ENCODE measurements around the gene PDP2. TPM values are rescaled to one million over a fixed set of nuclear protein-coding genes. Genes with fewer than 3 reads are reported as not detected.

PDP2 gene
- total RNA-seq, 1 donor from 2014 or later, result 11.3 TPM

DNA sequence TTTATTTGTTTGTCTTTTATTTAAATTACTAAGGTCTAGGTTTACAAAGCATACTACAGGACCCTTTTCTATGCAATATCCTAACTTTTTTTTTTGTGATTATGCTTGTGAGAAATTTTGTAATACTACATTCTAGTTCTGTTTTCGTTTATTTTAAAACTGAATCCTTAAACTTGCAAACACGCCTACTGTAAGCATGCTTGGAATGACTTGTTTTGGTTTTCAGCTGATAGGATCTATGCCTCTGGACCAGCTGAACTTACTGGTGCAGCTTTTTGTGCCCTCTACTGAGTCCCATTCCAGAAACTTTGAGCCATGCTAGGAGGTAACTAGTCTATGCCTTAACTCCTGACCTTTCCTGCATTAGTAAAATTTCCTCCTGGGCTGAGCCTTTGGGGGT is 6.0 kb downstream of the PDP2 start:
- Mint-ChIP-seq H3K4me1 (ENCODE audit: unreplicated experiment) (peaks cover 10% of the 10 kb centered on the region), H3K27me3 (ENCODE audit: unreplicated experiment) (peaks cover 3% of the 10 kb centered on the region)

DNA sequence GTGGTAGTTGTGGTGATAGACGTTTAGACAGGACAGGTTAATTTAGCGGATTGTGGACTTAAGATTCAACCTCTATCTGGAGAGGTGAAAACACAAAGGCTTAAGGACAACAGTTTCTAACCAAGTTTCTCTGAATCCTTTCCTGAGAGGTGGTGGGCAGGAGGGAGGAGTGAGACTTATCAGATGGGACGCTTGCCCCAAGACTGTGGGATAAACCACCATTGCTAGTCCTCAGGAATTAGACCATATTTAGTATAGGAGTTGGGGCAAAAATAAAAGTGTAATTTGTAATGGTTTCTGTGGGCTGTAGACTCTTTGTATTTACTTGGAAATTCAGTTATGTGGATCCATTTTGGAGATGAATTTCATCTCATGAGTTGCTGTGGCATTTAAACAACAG is 6.6 kb downstream of the PDP2 start:
- TF ChIP-seq, protein P1, sequence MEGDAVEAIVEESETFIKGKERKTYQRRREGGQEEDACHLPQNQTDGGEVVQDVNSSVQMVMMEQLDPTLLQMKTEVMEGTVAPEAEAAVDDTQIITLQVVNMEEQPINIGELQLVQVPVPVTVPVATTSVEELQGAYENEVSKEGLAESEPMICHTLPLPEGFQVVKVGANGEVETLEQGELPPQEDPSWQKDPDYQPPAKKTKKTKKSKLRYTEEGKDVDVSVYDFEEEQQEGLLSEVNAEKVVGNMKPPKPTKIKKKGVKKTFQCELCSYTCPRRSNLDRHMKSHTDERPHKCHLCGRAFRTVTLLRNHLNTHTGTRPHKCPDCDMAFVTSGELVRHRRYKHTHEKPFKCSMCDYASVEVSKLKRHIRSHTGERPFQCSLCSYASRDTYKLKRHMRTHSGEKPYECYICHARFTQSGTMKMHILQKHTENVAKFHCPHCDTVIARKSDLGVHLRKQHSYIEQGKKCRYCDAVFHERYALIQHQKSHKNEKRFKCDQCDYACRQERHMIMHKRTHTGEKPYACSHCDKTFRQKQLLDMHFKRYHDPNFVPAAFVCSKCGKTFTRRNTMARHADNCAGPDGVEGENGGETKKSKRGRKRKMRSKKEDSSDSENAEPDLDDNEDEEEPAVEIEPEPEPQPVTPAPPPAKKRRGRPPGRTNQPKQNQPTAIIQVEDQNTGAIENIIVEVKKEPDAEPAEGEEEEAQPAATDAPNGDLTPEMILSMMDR (IDR thresholded peaks at IDR 0.05; ENCODE audit: unreplicated experiment), result no peak
- no peak overlapping the region for H3K27ac Mint-ChIP-seq (ENCODE audit: unreplicated experiment)
- peaks cover 10% of the 10 kb centered on the region for H3K4me1 Mint-ChIP-seq (ENCODE audit: unreplicated experiment)
- no peaks in the 10 kb centered on the region for H3K9me3 Mint-ChIP-seq (ENCODE audit: unreplicated experiment)
- peaks cover 4% of the 10 kb centered on the region for H3K27me3 Mint-ChIP-seq (ENCODE audit: unreplicated experiment)
- no peak overlapping the region for H3K4me3 Mint-ChIP-seq (ENCODE audit: unreplicated experiment)
- no peak for DNase-seq (ENCODE audit: low spot score)
- peaks cover 23% of the 10 kb centered on the region for H3K36me3 Mint-ChIP-seq (ENCODE audit: low read depth, unreplicated experiment)

More for the DNA sequence above, 6.0 kb downstream of the PDP2 start:
- H3K9me3 Mint-ChIP-seq (ENCODE audit: unreplicated experiment), result no peaks in the 10 kb centered on the region
- no peak overlapping the region for H3K4me3 Mint-ChIP-seq (ENCODE audit: unreplicated experiment)
- no peak for DNase-seq (ENCODE audit: low spot score)
- TF ChIP-seq, protein P1 (IDR thresholded peaks at IDR 0.05; ENCODE audit: unreplicated experiment), result no peak
- H3K36me3 Mint-ChIP-seq (ENCODE audit: low read depth, unreplicated experiment), result peaks cover 23% of the 10 kb centered on the region
- no peak overlapping the region for H3K27ac Mint-ChIP-seq (ENCODE audit: unreplicated experiment)

DNA sequence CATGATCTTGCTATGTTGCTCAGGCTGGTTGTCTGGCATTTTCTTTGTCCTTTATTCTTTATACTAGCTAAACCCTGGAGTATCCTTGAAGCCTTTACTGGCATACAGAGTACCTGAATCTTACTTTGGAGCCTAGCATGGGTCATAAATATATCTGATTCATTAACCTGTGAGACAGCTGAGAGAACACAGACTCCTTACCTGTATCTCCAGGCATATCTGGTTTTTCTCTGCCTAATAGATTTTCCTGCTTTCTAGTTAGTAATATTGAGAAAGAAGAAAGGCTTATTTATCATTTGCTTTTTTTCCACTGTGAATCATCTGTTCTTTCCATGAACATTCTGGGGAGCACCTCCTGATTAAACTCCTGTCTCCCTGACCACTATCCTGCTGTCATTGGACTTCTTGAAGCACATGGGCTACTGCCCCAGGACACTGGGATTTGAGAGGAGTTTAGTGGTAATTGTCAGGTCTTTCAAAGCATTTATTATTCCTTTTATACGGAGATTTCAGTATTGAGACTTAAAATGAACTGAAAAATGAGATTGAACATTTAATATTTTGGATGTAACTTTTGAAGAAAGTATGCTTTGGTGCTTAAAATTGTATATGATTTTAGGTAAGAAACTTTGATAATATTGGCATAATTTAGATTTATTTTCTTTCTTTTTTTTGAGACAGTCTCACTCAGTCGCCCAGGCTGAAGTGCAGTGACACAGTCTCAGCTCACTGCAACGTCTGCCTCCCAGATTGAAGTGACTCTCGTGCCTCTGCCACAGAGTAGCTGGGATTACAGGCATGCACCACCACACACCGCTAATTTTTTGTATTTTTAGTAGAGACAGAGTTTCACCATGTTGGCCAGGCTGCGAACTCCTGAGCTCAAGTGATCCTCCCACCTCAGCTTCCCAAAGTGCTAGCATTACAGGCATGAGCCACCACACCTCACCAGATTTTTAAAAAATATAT is 8.6 kb downstream of the PDP2 start:
- H3K36me3 Mint-ChIP-seq (ENCODE audit: low read depth, unreplicated experiment), result peaks cover 23% of the 10 kb centered on the region
- no peak for DNase-seq (ENCODE audit: low spot score)
- no peak overlapping the region for H3K4me3 Mint-ChIP-seq (ENCODE audit: unreplicated experiment)
- no peaks in the 10 kb centered on the region for H3K9me3 Mint-ChIP-seq (ENCODE audit: unreplicated experiment)
- peaks cover 4% of the 10 kb centered on the region for H3K27me3 Mint-ChIP-seq (ENCODE audit: unreplicated experiment)
- TF ChIP-seq, protein P1 (IDR thresholded peaks at IDR 0.05; ENCODE audit: unreplicated experiment), result no peak
- H3K27ac Mint-ChIP-seq (ENCODE audit: unreplicated experiment), result no peak overlapping the region
- H3K4me1 Mint-ChIP-seq (ENCODE audit: unreplicated experiment), result peaks cover 10% of the 10 kb centered on the region

DNA sequence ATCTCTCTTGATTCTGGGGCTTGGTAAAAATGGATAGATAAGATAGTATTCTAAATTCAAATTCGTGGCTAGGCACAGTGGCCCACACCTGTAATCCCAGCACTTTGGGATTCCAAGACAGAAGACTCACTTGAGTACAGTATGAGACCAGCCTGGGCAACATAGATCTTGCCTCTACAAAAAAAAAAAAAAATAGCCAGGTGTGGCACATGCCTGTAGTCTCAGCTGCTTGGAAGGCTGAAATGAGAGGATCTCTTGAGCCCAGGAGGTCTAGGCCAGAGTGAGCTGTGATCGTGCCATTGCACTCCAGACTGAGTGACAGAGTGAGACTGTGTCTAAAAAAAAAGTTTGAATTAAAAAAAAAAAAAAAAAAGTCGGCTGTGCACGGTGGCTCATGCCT is 9.3 kb downstream of the PDP2 start:
- Mint-ChIP-seq H3K9me3 (ENCODE audit: unreplicated experiment) (no peaks in the 10 kb centered on the region), H3K36me3 (ENCODE audit: low read depth, unreplicated experiment) (peaks cover 19% of the 10 kb centered on the region), H3K4me1 (ENCODE audit: unreplicated experiment) (peaks cover 10% of the 10 kb centered on the region), H3K4me3 (ENCODE audit: unreplicated experiment) (no peak overlapping the region), H3K27ac (ENCODE audit: unreplicated experiment) (no peak overlapping the region), H3K27me3 (ENCODE audit: unreplicated experiment) (peaks cover 4% of the 10 kb centered on the region)
- TF ChIP-seq, protein P1 (IDR thresholded peaks at IDR 0.05; ENCODE audit: unreplicated experiment), result no peak
- no peak for DNase-seq (ENCODE audit: low spot score)

DNA sequence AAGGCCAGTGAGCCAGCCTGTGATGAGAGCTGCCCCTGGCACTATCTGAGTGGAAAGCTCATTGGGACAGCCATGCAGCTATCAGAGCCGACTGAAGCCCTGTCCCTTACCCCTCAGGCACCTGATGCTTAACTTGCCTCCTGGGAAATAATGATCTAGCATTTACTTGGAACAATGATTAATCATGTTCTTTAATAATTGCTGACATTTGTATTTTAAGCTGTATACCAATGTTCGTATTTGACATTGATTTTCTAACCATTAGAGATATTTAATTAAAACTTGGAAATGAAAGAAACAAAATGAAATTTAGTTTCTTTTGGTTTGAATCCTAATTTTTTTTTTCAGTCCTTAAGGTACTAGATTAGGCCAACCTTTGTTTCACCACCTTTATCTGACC is 10.5 kb downstream of the PDP2 start:
- Mint-ChIP-seq H3K36me3 (ENCODE audit: low read depth, unreplicated experiment) (peaks cover 11% of the 10 kb centered on the region), H3K4me3 (ENCODE audit: unreplicated experiment) (no peak overlapping the region), H3K9me3 (ENCODE audit: unreplicated experiment) (no peaks in the 10 kb centered on the region), H3K27me3 (ENCODE audit: unreplicated experiment) (peaks cover 9% of the 10 kb centered on the region), H3K4me1 (ENCODE audit: unreplicated experiment) (peaks cover 10% of the 10 kb centered on the region), H3K27ac (ENCODE audit: unreplicated experiment) (no peak overlapping the region)
- DNase-seq (ENCODE audit: low spot score), result no peak
- TF ChIP-seq, protein P1 (IDR thresholded peaks at IDR 0.05; ENCODE audit: unreplicated experiment), result no peak
